Loucy (cell line): Measurements from ENCODE around the gene CYLD.

Source experiments
- H2AFZ ChIP-seq: fragments of 200-600 bp; sonication (generic); 2 replicates; pipeline ENCODE4 v1.6.0; 2016; ENCODE audit warnings: antibody characterized with exemption, mild to moderate bottlenecking, low read length, moderate library complexity
- H3F3A ChIP-seq: fragments of 200-600 bp; 2 replicates; pipeline ENCODE4 v1.6.0; 2016; ENCODE audit warnings: antibody characterized with exemption, low read depth, mild to moderate bottlenecking
- H3K27me3 ChIP-seq: fragments of 200-600 bp; sonication (generic); 2 replicates; pipeline ENCODE4 v1.6.1; 2014; ENCODE audit warnings: low read length, mild to moderate bottlenecking; ENCODE audit not compliant: insufficient read depth, poor library complexity, severe bottlenecking
- H3K36me3 ChIP-seq: fragments of 200-600 bp; sonication (generic); 2 replicates; pipeline ENCODE4 v1.6.1; 2016; ENCODE audit warnings: low read length; ENCODE audit not compliant: insufficient read depth
- H3K4me1 ChIP-seq: fragments of 200-600 bp; sonication (generic); 2 replicates; pipeline ENCODE4 v1.5.1; 2014; ENCODE audit warnings: low read length, mild to moderate bottlenecking; ENCODE audit not compliant: insufficient read depth, poor library complexity, severe bottlenecking
- H3K4me2 ChIP-seq: fragments of 200-600 bp; sonication (generic); 2 replicates; pipeline ENCODE4 v1.6.0; 2014; ENCODE audit warnings: antibody characterized with exemption, low read length, low read depth, mild to moderate bottlenecking; ENCODE audit not compliant: poor library complexity, severe bottlenecking
- H3K4me3 ChIP-seq: fragments of 200-600 bp; sonication (generic); 2 replicates; pipeline ENCODE4 v1.5.1; 2014; ENCODE audit warnings: low read length, mild to moderate bottlenecking, mixed read lengths; ENCODE audit not compliant: poor library complexity, severe bottlenecking
- H3K79me2 ChIP-seq: fragments of 200-600 bp; sonication (generic); 2 replicates; pipeline ENCODE4 v1.6.1; 2014; ENCODE audit warnings: low read length; ENCODE audit not compliant: insufficient read depth
- H3K9ac ChIP-seq: fragments of 200-600 bp; sonication (generic); 2 replicates; pipeline ENCODE4 v1.6.0; 2014; ENCODE audit warnings: mild to moderate bottlenecking, low read depth, low read length, moderate library complexity; ENCODE audit not compliant: poor library complexity, severe bottlenecking
- H3K9me2 ChIP-seq: fragments of 200-600 bp; sonication (generic); replicated peaks from 2 replicates; pipeline ENCODE4 v1.6.1; 2016; ENCODE audit warnings: low read depth, low read length, mixed read lengths
- H3K9me3 ChIP-seq: fragments of 200-600 bp; sonication (generic); 2 replicates; pipeline ENCODE4 v1.6.1; 2014; ENCODE audit warnings: mild to moderate bottlenecking, antibody characterized with exemption, low read length, low read depth; ENCODE audit not compliant: insufficient read depth
- H4K20me1 ChIP-seq: fragments of 200-600 bp; sonication (generic); 2 replicates; pipeline ENCODE4 v1.6.0; 2014; ENCODE audit warnings: antibody characterized with exemption, low read length, mild to moderate bottlenecking; ENCODE audit not compliant: insufficient read depth, poor library complexity, severe bottlenecking
- CTCF ChIP-seq: fragments of 200-600 bp; sonication (generic); conservative IDR thresholded peaks from 2 replicates; pipeline ENCODE4 v1.5.1; 2014; ENCODE audit warnings: mild to moderate bottlenecking, antibody characterized with exemption, low read length
- EZH2phosphoT487 ChIP-seq: fragments of 200-600 bp; IDR thresholded peaks from 2 replicates; pipeline ENCODE4 v1.6.1; 2018; ENCODE audit warnings: antibody characterized with exemption, mild to moderate bottlenecking, moderate library complexity, borderline replicate concordance

Gene CYLD

GRCh38 chr16:50814052-50814451 is 72.2 kb downstream of the CYLD start:
- TF ChIP-seq EZH2phosphoT487 (no peak), CTCF (no peak)
- Histone ChIP-seq H3K4me1 (peaks cover 8% of the 10 kb centered on the region), H3K4me2 (no peak overlapping the region)

DNA sequence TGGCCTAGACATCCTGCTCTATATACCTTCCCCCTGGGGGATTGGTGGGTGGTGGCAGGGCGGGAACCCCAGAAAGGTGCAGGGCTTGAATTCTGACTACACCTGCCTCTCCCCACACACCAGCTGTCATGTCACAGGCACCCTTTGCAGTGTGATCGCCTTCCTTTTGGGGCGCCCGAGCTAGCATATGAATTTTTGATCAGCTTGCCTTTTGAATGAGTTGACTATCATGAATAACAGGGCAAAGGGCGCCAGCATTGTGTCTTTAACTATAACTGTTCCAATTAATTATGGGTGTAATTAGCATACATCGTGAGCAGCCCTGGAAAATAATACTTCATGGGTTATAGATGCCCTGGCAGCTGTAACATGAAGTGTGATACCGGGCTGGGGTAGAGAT is 72.7 kb downstream of the CYLD start:
- Histone ChIP-seq H3K4me1 (peaks cover 3% of the 10 kb centered on the region), H3K9me3 (no peaks in the 10 kb centered on the region), H3K79me2 (no peaks in the 10 kb centered on the region), H4K20me1 (no peaks in the 10 kb centered on the region), H2AFZ (no peak overlapping the region), H3K9me2 (no peaks in the 10 kb centered on the region), H3K27me3 (no peaks in the 10 kb centered on the region), H3K9ac (no peak overlapping the region), H3K36me3 (no peaks in the 10 kb centered on the region), H3K4me3 (no peak overlapping the region), H3F3A (no peaks in the 10 kb centered on the region), H3K4me2 (no peak overlapping the region)
- no peak for TF ChIP-seq EZH2phosphoT487
- no peak for TF ChIP-seq CTCF

More at GRCh38 chr16:50814052-50814451, 72.2 kb downstream of the CYLD start:
- Histone ChIP-seq H3K9me3 (no peaks in the 10 kb centered on the region), H3K9ac (no peak overlapping the region), H3K4me3 (no peak overlapping the region), H3K27me3 (no peaks in the 10 kb centered on the region), H3F3A (no peaks in the 10 kb centered on the region), H4K20me1 (no peaks in the 10 kb centered on the region), H3K36me3 (no peaks in the 10 kb centered on the region), H3K79me2 (no peaks in the 10 kb centered on the region), H3K9me2 (no peaks in the 10 kb centered on the region), H2AFZ (no peak overlapping the region)

GRCh38 chr16:50815382-50815781 is 73.5 kb downstream of the CYLD start:
- Histone ChIP-seq H3K27me3 (no peaks in the 10 kb centered on the region), H3K9me2 (no peaks in the 10 kb centered on the region), H2AFZ (no peak overlapping the region), H3K4me3 (no peak overlapping the region), H3F3A (no peaks in the 10 kb centered on the region), H3K9ac (no peak overlapping the region), H4K20me1 (no peaks in the 10 kb centered on the region), H3K36me3 (no peaks in the 10 kb centered on the region), H3K79me2 (no peaks in the 10 kb centered on the region), H3K9me3 (no peaks in the 10 kb centered on the region), H3K4me1 (no peaks in the 10 kb centered on the region), H3K4me2 (no peak overlapping the region)
- TF ChIP-seq CTCF (no peak), EZH2phosphoT487 (no peak)
